ENCODE data around the gene TBC1D22B.

DNA sequence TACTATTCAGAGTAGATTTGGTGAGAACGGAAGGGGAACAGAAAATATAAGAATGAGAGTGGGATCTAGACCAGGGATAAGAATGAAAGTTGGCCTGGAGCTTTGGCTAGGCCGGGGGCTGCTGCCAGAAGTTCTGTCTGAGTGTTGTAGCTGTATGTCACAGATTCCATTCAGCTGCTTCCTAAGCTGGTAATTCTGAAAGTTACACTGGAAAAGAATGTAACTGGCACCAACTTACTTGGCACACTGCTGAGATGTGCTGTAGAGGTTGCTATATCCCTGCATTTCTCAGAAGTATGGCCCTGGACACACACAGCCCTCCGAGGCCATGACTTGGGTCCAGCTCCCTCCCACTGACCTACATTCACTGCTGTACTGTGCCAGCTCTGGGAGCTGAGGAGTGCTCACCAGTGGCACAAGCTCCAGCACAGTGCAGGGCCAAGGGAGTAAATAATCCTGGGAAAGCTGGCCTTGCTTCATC, 26.1 kb downstream of the TBC1D22B start:
- TF ChIP-seq, protein P1, sequence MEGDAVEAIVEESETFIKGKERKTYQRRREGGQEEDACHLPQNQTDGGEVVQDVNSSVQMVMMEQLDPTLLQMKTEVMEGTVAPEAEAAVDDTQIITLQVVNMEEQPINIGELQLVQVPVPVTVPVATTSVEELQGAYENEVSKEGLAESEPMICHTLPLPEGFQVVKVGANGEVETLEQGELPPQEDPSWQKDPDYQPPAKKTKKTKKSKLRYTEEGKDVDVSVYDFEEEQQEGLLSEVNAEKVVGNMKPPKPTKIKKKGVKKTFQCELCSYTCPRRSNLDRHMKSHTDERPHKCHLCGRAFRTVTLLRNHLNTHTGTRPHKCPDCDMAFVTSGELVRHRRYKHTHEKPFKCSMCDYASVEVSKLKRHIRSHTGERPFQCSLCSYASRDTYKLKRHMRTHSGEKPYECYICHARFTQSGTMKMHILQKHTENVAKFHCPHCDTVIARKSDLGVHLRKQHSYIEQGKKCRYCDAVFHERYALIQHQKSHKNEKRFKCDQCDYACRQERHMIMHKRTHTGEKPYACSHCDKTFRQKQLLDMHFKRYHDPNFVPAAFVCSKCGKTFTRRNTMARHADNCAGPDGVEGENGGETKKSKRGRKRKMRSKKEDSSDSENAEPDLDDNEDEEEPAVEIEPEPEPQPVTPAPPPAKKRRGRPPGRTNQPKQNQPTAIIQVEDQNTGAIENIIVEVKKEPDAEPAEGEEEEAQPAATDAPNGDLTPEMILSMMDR (IDR thresholded peaks at IDR 0.05; ENCODE audit: low read depth, low read length), result no peak
- TF ChIP-seq POLR2A (IDR thresholded peaks at IDR 0.05; ENCODE audit: extremely low read depth, insufficient read length), result no peak
